NCI-H2029 treated with DMSO at 0.1 percent for 48 hours (cell line): Measurements from ENCODE around the gene CUTA.
"Not testable (repeated sequence)": the region's sequence is repeated elsewhere in the genome, so short reads cannot be mapped to it uniquely, and the experiment has no call there.

Experiments used
- DNase-seq: peaks from one replicate; lab custom pipeline; 2025; lab: John Stamatoyannopoulos, UW

The CUTA gene

DNA sequence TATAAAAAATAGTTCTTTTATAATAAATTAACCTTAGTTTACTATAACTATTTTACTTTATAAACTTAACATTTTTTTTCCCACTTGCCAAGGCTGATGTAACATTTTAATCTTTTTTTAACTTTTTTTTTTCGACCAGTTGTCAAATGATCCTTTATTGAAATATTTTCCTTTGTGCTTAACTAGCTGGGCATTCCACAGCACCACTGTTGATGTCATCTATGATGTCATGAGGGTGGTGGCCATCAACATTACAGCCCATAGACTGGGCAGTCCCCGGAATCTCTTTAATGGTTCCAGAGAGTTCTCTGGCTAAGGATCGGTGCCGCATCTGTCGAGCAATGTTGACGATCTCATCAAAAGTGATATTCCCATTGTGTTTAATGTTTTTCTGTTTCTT lies 18.0 kb downstream of the CUTA start:
- not testable (repeated sequence) for DNase-seq

DNA sequence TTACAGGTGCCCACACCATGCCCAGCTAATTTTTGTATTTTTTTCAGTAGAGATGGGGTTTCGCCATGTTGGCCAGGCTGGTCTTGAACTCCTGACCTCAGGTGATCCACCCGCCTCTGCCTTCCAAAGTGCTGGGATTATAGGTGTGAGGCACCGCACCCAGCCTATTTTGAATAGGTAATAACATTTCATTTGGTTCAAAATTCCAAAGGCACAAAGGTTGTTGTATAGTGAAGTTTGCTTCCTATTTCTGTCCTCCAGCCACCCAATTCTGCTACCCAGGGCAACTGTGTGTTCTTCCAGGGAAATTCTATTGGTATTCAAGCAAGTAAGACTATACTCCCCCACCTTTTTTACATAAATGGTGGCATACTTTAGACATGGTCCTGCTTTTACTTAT lies 19.3 kb downstream of the CUTA start:
- DNase-seq, result not testable (repeated sequence)

DNA sequence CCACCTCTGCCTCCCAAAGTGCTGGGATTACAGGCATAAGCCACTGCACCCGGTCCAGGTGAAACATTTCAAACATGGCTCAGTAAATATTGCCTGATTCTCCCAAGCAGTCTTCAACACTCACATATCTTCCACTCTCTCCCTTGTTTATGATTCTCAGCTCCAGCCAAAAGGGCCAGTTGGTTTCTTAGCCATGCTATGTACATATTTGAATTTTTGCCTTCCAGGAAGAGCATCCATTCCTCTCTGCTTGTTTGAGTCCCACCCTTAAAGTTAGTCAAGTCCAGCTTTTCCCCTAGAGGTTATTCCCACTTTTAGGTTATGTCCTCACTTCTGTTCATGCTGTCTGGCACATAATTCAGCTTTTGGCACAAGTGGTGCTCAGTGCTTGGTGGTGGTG lies 20.4 kb downstream of the CUTA start:
- DNase-seq, result no peak

DNA sequence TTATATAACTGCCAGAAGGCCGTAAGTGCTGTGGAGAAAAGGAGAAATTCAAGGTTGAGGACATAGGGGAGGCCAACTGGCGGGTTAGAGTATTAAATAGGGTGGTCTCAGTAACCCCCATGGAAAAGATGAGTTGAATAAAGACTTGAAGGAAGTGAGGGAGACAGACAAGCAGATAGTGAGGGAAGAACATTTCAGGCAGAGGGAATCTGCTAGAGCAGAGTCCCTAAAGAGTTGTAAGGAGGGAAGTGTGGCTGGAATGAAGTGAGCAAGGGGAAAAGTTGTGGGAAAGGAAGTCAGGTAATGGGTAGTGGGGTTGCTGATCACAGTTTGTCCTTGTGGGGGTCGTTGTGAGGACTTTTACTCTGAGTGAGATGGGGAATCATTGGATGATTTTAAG lies 24.9 kb downstream of the CUTA start:
- DNase-seq, result no peak

DNA sequence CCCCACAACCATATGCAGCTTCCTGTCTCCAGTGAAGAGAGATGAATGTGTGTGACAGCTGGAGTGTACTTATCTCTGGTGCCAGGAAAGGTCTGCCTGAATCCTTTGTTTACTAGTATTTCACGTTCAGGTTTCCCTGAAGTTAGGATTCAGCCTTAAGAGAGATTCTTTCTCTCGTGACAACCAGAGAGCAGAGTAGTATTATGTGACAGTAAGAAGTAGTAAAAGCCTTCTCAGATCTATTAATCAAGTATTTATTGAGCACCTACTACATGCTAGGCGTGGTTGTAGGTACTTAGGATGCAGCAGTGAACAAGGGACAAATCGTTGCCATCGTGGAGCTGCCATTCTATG lies 25.3 kb downstream of the CUTA start:
- no peak for DNase-seq

DNA sequence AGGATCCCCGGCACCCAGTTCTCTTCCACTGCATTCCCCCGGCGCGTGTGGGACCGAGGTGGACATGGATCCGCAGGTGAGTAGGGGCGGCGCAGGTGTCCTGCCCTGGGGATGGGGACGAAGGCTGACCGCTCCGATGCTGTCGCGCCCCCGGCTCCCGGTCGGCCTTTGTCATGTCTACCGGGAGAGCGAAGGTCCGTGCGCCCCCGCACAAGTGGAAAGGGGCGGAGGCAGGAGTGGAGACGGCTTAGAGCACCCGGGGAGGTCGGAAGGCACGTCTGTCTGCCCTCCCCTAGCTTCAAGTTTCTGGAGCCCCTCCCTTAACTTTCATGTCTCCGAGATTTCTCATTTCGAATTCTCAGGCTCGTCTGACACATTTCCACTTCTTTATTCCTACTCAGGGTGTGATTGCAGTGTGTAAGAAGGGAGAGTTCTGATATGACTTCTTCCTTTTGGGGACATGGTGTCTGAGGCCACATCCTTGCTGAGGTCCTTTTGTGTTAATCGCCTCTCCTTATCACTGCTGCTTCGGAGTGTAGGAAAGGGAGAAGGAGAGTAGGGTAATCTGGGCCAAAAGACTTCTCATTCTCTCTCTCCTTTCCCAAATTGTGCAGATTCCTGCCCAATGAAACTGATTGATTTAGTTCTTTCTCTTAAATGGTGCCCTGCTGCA lies 25.8 kb downstream of the CUTA start:
- no peak for DNase-seq

DNA sequence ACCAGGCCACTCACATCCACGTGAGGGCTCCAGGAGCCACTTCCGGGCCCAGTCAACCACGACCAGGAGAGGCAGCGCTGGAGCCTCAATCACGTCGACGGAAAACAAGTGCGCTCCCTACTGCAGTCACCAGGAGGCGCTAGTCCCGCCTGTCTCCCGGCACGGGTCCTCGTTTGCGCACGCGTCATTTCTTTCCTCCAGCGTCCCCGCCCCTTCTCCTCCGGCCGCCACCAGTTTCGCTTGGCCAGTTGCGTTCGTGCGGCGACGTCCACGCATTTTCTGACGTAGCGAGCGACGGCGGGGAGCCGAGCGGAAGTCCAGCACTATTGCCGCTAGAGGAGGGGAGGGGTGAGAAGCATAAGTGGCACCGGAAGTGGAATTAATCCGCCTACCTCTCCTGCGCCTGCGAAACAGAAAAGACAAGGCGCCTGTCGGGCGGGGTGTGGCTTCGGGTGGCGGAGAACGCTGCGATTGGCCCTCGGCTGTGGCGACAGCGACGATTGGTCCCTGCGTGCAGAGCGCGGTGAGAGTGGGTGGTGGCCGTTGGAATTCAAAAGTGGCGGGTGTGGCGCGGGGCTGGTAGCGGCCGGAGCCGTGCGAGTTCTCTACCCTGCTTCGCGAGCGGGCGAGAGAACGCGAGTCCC lies 26.5 kb downstream of the CUTA start, which contains the start of gene KIFC1:
Gene KIFC1, plus strand, starts transcription at position 546 of the 644 bp plus-strand sequence. CDS start 163 bp downstream, outside the sequence.
- DNase-seq, result peak; percentile 100

DNA sequence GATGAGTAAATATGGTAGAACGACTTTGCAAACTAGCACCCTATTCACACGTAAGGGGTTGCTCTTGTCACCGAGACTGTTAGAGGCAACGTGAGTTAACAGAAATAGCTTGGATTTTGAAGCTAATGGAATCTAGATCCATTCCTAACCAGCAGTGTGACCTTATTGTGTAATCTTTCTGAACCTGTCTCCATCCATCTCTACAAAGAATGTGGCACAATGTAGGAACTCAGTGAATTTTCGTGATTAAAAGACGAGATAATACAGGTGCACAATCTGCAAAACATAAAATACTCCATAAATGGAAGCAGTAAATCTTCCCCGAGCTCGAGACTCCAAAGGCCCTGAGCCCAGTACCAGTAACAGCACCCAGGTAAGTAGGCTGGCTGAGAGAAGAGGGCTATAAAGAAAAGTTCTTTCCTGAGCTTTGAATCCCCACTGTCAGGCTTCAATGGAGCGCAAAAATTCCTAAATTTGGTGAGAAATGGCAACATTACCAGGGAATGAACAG lies 27.1 kb downstream of the CUTA start:
- DNase-seq, result no peak

DNA sequence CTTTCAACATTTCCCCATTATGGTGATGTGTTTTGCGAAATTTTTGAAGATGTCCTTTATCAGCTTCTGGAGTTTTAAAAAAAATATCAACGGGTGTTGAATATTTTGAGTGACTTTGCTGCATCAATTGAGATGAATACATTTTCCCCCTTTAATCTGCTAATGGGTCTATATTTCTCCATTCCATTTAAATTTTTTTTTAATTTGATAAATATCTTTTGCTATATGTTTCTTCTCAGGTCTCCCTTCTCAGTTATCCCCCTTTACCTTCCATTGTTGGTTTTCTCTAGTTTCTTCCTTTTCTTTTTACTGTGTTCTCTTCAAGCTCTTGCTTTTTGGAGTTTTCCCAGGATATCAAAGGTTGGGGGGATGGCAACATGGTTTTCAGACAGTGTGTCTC lies 27.7 kb downstream of the CUTA start:
- DNase-seq, result no peak

DNA sequence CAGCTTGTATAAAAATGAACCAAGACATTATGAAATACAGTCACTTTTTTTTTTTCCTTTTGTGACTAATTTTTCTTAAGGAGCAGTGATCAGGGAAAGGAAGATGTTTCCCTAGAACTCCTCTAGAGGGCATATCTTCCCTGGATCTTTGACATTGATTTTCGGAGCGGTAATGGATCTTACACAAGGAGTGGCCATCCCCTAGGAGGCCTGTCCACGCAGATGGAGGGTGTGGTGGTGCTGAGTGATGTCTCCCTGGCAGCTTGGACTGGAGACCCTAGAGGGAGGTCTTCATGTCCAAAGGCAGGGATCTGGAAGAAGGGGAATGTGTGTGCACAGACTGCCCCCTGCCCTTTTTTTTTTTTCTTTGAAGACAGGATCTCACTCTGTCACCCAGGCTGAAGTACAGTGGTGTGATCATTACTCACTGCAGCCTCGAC lies 33.3 kb downstream of the CUTA start:
- DNase-seq, result no peak

DNA sequence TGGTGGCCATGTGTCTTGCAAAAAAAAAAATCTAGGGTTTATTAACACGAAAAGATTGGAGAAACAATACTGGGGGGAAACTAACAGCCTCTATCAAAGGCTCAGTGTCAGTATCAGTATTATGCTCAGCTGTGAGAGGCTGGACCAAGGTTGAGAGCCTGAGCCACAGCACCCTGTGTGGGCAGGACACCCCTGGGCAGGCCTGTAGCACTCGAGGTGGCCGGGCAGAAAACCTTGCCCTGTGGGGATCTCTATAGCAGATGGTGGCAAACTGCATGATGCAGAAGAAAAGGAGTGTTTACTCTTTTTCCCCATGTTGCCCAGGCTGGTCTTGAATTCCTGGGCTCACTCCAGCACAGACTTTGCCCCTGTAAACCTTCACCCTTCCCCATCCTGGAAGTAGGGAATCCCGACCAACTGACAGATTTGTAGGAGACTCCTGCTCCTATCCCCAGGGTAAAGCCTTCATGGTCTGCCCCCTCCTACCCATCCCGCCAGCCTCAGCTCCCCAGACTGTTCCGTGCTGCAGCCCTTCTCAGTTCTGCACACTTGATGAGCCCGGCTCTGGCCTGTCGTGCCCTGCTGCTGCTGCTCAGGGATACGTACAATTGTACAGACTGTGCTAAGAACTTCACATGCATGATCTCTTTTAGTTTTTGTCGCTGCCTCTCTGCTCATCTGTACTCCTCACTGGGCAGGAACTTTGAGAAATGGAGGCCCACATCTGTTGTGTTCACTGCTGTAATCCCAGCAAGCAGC lies 34.3 kb downstream of the CUTA start:
- no peak for DNase-seq

DNA sequence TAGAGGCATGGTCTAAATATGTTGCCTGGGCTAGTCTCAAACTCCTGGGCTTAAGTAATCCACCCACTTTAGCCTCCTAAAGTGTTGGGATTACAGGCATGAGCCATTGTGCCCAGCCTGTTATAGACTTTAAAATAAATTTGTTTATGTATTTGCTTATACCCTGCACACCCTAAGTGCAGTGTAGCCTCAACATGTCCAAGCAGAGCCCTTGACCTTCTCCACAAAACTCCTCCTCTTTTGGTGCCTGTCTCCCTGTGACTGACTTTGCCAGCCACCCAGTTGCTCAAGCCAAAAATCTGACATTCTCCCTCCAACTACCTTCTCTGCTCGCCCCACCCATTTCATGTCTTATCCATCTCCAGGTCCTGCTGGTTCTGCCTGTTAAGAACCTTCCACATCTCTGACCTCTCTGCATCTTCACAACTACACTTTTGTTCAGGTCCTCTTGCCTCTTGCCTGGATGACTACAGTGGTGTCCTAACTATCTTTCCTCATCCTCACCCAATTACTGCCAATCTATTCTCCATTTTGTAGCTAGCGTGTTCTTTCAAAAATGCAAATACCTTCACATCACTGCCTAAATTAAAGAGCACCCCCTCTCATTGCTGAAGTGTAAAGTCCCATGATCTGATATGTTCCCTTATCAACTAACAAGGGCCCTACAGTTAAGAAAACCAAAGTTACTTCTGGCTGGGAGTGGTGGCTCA lies 37.5 kb downstream of the CUTA start:
- DNase-seq, result no peak

DNA sequence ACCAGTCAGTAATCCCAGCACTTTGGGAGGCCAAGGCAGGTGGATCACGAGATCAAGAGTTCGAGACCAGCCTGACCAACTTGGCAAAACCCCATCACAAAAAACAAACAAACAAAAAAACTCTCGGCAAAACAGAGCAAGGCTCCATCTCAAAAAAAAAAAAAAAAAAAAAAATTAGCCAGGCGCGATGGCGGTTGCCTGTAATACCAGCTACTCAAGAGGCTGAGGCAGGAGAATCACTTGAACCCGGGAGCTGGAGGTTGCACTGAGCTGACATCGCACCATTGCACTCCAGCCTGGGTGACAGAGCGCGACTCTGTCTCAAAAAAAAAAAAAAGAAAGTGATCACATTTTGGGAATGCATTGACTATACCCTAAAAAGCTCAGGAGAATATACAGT lies 38.7 kb downstream of the CUTA start:
- DNase-seq, result not testable (repeated sequence)

DNA sequence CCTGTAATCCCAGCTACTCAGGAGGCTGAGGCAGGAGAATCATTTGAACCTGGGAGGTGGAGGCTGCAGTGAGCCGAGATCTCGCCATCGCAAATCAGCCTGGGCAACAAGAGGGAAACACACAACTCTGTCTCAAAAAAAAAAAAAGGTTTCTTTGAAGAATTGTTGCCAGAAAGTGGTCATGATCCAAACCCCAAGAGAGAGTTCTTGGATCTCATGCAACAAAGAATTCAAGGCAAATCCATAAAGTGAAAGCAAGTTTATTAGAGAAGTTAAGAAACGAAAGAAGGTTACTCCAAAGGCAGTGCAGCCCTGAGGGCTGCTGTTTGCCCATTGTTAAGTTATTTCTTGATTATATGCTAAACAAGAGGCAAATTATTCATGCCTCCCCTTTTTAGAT lies 40.7 kb downstream of the CUTA start:
- no peak for DNase-seq

DNA sequence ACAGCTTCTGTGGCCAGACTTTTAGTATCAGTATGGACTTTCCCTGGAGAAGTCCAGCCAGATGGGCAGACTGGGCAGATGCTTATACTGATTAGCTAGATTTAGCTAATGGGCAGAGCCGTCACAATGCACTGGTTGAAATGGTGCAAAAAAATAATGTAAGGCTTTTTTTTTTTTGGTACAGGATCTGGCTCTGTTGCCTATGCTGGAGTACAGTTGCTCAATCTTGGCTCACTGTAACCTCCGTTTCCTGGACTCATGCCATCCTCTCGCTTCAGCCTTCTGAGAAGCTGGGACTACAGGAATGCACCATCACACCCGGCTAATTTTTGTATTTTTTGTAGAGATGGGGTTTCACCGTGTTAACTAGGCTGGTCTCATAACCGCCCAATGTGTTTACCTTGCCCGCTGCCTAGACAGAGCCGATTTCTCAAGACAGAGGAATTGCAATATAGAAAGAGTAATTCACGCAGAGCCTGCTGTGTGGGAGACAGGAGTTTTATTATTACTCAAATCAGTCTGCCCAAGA lies 42.7 kb downstream of the CUTA start:
- no peak for DNase-seq

DNA sequence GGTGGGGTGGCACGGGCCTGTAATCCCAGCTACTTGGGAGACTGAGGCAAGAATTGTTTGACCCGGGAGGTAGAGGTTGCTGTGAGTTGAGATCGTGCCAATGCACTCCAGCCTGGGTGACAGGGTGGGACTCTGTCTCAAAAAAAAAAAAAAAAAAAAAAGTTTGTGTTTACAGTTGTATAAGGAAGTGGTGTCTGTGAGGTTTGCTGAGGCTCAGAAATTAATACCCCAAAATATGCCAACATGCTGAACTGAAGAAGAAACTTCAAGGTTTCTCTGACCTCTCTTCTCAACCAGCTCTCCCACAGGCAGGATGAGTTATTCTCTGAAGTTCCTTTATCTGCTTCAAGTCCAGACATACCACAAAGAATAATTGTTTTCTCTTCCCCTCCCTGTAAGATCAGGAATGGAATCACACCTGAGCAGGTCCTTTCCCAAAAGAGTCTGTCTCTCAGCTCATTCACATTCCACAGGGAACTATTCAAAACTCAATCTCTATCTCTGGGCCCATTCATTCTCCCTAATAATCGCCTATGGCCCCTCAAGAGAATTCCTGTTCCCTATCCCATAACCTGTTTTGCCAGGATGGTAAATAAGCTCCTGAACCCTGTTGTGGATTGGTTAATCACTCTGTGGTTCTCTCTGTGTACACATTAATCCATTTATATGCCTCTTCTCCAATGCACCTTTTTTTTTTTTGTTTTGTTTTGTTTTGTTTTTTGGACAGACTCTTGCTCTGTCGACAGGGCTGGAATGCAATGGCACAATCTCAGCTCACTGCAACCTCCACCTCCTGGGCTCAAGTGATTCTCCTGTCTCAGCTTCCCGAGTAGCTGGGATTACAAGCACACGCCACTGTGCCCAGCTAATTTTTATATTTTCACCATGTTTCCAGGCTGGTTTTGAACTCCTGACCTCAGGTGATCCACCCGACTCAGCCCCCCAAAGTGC lies 43.7 kb downstream of the CUTA start:
- DNase-seq, result no peak

DNA sequence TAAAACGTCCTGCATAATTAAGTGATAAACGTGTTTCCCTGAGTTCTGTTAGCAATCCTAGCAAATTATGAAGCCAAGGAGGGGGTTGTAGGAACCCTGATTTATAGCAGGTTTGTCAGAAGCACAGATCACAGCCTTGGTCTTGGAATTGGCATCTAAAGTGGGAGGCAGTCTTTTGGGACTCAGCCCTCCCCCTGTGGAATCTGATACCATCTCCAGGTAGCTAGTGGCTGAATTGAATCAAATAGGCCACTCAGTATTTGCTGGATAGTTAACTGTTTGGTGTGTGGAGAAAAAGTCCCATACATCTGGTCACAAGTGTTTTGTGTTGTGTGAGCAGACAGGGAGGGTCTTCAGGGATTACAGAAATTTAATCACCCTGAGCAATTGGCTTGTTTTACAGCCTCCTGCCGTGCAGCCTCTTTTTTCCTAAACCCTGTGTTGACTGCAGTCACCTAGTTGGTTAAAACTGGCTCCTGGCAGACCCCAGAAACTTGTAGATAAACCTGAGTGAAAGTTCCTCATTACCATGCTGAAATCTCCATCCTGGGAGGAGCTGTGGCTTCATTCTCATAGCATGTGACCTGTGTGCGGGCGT lies 45.3 kb downstream of the CUTA start:
- no peak for DNase-seq

DNA sequence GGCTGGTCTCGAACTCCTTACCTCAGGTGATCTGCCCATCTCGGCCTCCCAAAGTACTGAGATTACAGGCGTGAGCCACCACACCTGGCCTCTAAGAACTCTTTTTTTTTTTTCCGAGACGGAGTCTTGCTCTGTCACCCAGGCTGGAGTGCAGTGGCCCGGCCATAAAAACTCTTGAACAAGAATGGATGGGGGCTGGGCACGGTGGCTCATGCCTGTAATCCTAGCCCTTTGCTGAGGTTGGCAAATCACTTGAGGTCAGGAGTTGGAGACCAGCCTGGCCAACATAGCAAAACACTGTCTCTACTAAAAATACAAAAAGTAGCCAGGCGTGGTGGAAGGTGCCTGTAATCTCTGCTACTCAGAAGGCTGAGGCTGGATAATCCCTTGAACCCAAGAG lies 46.0 kb downstream of the CUTA start:
- DNase-seq, result not testable (repeated sequence)

DNA sequence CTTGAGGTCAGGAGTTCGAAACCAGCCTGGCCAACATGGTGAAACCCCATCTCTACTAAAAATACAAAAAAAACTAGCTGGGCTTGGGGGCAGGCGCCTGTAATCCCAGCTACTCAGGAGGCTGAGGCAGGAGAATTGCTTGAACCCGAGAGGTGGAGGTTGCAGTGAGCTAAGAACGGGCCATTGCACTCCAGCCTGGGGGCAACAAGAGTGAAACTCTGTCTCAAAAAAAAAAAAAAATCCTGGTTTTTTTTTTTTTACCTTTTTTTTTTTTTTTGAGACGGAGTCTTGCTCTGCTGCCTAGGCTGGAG lies 50.2 kb downstream of the CUTA start:
- not testable (repeated sequence) for DNase-seq

DNA sequence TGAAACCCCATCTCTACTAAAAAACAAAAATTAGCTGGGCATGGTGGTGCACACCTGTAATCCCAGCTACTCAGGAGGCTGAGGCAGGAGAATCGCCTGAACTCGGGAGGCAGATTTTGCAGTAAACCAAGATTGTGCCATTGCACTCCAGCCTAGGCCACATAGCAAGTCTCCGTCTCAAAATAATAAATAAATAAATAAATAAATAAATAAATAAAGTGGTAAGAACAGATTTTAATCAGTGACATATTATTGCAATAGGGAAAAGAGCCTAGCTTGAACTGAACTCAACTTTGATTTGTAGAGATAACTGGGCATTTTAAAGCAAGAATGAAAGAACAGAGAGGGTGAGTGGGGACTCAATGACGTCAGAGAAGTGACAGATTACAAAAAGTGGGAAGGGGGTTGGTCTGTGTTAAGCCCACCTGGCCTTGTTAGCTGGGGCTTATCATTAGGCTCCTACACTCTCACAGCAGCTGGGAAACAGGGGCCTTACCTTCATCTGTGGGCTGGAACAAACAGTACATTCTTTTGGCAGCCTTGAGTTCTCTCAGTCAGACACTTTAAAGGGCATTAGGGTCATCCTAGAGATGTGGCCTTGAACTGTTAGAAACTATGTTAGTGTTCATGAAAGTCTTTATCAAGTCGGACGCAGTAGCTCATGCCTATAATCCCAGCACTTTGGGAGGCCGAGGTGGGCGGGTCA lies 50.7 kb downstream of the CUTA start:
- no peak for DNase-seq
